Suppressor macrophage treated with lipopolysaccharide for 4 hours (primary cell): Measurements from ENCODE around the gene FMR1.

Experiments
- DNase-seq: peaks from one replicate; pipeline ENCODE4 v3.0.0-alpha.2; 2020

The FMR1 gene

DNA sequence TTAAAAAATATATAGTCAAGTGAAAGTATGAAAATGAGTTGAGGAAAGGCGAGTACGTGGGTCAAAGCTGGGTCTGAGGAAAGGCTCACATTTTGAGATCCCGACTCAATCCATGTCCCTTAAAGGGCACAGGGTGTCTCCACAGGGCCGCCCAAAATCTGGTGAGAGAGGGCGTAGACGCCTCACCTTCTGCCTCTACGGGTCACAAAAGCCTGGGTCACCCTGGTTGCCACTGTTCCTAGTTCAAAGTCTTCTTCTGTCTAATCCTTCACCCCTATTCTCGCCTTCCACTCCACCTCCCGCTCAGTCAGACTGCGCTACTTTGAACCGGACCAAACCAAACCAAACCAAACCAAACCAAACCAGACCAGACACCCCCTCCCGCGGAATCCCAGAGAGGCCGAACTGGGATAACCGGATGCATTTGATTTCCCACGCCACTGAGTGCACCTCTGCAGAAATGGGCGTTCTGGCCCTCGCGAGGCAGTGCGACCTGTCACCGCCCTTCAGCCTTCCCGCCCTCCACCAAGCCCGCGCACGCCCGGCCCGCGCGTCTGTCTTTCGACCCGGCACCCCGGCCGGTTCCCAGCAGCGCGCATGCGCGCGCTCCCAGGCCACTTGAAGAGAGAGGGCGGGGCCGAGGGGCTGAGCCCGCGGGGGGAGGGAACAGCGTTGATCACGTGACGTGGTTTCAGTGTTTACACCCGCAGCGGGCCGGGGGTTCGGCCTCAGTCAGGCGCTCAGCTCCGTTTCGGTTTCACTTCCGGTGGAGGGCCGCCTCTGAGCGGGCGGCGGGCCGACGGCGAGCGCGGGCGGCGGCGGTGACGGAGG, at the start of gene FMR1:
TSS of gene FMR1 (plus strand) at position 728 of the 831 bp plus-strand sequence. CDS start 261 bp downstream, outside the sequence.
- peak; percentile 96 for DNase-seq

DNA sequence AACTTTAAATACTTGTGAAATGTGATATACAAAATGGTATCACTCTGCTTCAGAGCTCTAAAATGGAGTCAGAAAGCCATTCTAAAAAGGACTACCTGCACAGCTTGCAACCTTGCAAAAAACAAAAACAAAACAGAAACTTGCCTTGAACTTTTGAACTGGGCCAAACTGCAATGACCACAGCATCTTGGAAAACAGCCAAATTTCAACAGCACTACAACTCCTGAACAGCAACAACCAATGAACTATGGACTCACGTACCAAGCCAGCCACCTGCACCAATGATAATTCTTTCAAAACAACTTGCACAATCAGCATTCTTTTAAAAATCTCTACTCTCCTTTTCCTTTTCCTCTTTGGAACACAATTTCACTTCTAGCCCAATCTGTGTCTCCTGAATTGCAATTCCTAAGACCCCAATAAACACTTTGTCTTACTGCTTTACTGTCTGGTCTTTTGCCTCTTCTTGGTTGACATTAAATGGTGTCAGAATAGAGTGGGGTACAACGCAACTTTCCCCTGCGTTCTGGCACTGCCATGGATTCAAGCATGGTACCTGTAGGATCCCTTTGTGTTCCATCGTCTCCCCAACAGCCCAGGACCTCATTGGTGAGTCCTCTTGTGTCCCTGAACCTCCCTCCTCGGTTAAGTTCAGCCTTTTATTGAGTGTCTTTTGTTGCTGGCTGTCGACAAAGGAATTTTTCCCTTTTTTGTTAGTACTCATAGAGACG, 35.7 kb upstream of the FMR1 start:
- peak; percentile 23 for DNase-seq

DNA sequence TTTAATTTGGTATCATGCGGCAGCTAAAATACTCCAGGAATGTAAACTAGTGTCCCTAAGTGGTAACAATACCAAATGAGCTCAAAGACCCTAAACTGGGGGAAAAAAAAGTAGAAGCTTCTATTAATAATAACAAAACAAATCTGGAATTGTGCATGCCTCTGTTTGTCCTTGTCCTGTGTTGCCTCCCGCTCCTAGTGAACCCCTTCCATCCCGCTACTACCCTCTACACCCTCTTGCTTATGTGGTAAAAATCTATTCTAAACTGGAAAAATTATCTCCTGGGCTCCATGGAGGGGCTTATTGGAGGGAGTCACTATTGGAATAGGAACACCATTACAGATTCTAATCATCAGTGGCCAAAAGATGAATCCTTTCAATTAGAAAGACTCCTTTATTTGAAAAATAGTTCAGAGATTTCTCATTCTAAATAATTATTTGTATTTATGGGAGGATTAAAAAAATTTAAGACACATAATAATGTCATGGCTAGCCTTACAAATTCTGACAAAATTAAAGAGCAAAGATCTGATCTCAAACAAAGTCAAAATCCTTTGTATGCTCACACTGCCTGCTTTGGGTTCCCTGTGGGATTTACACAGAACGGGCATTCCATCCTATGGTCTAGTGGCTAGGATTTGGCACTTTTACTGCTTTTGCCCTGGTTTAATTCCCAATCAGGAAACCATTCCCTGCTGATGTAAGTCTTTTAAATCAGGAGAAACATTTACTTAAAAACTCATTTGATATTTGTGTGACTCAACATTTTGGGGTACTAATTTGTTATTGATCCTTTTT, 34.7 kb upstream of the FMR1 start:
- DNase-seq = no peak

DNA sequence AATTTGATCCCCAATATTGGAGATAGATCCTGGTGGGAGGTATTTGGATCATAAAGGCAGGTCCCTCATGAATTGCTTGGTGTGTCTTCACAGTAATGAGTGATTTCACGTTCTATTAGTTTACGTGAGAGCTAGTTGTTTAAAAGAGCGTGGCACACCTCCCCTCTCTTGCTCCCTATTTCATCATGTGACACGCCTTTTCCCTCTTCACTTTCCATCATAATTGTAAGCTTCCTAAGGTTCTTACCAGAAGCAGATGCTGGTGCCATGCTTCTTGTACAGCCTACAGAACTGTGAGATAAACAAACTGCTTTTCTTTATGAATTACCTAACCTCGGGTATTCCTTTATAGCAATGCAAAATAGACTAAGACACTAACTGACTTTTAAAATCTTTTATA, 34.0 kb upstream of the FMR1 start:
- DNase-seq = no peak

DNA sequence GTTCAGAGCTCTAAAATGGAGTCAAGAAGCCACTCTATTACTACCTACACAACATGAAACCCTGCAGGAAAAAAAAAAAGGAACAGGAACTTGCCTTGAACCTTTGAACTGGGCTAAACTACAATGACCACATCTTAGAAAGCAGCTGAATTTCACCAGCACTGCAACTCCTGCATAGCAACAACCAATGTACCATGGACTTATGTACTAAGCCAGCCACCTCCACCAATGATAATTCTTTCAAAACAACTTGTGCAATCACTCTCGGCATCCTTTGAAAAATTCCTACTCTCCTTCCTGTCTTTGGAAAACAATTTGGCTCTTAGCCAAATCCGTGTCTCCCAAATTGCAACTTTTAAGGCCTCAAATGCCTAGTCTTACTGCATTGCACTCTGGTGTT, 26.8 kb upstream of the FMR1 start:
- no peak for DNase-seq

DNA sequence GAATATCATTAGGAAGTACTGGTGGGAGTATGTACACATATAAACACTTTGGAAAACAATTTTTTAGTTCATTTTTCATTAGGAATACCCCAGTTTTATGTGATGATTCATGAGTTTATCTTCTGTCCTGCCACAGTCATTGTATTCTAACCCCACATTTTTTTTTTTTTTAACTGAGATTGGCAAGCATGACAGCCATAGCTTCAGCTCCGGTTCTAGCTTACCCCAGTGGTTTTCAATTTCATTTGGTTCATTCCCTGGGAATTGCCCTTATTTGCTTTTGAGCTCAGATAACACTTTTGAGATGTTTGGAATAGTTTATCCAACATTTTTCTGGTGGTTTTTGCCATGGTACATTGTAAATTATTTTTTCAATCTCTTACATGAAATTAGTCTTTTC, 21.0 kb upstream of the FMR1 start:
- no peak for DNase-seq

DNA sequence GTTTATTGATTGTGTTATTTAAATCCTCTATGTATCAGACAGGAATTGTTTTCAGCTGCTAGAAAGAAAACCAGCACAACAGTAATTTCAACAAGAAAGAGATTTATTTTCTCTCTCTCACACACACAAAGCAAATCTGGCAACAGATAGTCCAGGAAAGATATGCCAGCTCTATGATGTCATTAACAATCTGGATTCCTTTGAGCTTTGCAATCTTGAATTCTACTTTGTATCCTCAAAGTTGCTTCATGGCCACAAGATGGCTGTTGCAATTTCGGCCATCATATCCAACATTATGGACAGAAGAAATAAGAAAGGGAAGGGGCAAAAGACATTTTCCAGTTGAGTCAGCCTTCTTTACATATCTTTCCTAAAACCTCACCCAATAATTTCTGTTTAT, 19.8 kb upstream of the FMR1 start:
- DNase-seq = no peak

DNA sequence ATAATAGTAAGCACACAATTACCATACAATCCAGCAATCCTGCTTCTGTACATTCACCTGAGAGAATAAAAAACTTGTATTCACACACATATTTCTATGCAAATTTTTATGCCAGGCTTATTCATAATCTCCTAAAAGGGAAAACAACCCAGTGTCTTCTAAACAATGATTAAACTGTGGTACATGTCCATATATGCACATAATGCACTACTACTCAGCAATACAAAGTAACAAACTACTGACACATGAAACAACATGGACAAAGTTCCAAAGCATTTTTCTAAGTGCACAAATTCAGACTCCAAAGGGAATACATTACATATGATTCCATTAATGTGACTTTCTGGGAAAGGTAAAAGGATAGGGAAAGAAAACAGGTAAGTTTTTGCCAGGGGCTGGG, 18.0 kb upstream of the FMR1 start:
- DNase-seq = no peak

- DNase-seq = no peak
Measured at GRCh38 chrX:147894366-147894963, 17.3 kb upstream of the FMR1 start.

DNA sequence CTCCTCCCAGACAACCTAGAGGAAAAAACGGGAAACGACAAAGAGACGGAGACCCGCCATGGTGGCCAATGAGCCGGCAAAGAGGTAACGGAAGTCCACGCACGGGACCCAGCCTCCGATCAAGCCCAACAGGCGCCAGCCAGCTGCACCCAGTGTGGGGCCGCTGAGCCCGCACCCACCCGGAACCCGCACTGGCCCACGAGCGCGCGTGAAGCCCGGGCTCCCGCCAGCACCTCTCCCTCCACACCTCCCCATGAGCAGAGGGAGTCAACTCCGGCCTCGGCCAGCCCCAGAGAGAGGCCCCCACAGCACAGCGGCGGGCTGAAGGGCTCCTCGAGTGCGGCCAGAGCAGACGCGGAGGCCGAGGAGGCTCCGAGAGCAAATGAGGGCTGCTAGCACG, 14.6 kb upstream of the FMR1 start:
- DNase-seq = no peak

DNA sequence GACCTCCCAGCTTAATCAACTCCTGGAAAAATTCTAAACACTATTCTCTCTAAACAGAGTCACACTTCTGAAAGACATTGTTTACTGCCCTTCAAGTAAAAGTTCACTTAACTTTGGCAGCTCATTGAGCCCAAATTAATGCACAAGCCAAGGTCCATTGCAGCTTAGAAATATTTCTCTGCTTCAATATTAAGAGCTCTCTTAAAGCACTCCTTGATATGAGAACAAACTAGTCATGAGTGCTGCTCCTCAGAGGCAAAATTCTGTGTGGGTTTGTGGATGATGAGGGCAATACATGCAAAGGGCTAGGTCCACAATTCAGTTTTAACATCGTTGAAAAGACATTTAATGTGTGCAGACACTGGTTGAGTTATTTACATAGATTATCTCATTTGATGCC, 12.8 kb upstream of the FMR1 start:
- DNase-seq = no peak

DNA sequence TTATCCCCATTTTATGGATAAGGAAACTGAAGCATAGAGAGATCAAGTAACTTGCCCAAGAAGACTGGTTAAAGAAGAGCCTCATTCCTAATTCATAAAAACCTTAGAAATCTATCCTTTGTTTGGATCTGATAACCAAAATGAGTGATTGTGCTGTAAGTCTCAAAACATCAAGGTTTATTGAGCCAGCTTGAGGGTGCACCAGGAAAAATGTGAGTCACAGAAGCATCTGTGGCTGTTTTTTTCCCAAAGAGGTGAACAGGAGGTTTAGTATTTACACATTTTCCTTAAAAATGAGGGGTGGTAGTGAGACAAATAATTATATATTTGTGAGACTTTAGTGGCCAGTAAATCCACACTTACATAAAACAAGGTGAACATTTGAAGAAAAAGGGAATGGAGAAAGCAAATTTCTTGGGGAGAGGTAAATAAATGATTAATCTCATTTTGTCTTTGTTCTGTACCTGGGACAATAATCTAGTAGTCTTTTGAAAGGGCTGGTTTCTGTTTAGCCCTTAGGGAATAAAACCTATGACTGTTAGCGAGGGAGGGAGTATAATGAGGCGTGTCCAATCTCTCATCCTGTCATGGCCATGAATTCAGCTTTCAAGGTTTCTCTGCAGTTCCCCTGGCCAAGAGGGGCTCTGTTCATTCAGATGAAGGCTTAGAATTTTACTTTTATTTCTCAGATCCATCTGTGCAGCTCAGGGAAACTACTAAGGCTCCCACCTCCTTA, 12.2 kb upstream of the FMR1 start:
- no peak for DNase-seq

DNA sequence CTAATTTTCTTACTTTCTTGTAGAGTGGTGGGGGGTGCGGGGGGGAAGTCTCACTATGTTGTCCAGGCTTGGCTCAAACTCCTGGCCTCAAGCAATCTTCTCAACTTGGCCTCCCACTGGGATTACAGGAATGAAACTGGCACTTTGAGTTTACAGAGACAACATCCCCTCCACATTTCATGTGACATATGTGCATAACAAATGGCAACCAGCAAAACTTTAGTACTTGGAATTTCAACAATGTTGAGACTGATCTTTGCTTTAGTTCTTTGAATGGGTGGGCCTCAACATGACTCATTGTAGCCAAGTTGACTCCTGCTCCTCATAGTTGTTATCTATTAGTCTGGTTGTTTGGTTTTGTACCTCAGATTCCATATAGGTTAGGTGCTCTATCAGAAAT, 11.4 kb upstream of the FMR1 start:
- no peak for DNase-seq

DNA sequence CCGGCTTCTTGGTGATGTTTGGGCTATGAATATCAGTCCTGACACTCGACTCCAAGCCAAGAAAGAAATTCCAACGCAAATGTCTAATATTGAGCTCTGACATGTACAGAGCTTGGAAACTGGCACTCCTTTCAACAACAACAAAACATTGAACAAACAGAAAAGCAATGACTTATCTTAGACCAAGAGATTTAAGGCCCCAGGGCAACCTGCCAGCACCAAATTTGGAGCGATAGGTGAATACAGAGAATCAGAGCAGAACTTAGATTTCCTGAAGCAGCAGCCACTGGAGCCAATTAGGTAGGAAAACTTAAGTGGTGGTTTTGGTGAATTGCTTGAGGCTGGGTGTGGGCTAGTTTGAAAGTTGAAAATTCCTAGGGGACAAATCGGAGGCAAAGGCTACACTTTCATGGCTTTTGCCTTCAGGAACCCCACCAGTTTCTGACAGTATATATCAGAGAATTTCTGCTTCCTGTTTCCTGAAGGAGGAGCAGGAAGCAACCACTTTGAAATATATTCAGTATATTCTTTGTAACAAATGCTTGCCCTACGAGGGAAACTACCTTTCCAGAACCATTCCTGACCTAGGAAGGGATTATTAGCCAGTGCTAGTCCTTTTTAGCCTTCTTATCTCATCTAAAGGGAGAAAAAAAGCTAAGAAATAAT, 10.1 kb upstream of the FMR1 start:
- DNase-seq = no peak

- DNase-seq = no peak
Measured at GRCh38 chrX:147902270-147902669, 9.4 kb upstream of the FMR1 start.

DNA sequence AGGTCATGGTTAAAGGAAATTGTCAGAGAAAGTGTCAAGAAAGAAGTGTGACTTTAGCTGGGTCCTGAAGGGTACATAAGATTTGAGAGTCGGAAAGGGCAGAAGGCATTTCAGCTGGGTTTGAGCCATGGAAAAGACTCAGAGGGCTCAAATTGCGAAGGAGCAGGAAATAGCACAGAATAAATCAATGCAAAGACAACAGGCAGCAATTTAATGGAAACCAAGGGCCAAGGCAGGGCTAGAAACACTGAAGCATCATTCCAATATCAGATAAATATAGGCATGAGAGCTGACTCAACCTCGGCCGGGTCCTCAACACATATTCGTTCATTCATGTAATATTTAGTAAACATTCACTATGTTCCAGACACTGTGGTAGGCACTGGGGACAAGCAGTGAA, 3.6 kb upstream of the FMR1 start:
- no peak for DNase-seq

DNA sequence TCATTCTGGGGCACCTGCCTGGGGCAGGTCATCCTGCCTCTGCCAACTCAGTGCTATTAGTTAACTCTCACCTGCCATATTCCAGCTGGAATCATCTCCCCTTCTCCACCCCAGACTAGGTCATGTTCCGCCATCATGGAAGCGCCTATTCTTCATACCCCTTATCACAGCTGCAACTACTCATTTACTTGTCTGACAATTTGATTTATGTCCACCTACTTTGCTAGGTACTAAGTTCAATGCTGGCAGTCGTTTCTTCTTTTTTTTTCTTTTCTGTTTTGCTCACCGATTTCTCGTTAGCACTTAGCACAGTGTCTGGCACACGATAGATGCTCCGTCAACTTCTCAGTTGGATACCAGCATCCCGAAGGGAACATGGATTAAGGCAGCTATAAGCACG, 1.1 kb upstream of the FMR1 start:
- no peak for DNase-seq

- DNase-seq = peak; percentile 51
Measured at GRCh38 chrX:147912093-147912801, 528 bp downstream of the FMR1 start.

GRCh38 chrX:147913570-147913969, 1.9 kb downstream of the FMR1 start:
- no peak for DNase-seq

DNA sequence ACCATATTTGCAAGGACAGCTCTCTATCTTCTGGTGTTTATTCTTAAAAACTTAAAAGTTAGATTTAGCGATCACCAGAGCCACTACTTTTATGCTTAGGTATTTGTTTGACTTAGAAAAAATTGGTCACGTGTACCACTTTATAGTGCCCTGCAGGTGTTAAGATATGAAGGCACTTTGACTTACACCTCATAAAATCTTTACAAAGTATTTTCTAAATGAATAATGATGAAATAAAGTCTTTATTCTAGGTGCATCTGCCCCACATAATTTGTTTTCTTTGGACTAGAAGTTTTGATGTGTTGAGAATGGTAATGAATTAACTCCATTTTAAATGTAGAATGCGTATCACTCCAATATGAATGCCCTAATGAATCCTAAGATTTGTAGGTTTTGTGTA, 2.9 kb downstream of the FMR1 start:
- DNase-seq = no peak

DNA sequence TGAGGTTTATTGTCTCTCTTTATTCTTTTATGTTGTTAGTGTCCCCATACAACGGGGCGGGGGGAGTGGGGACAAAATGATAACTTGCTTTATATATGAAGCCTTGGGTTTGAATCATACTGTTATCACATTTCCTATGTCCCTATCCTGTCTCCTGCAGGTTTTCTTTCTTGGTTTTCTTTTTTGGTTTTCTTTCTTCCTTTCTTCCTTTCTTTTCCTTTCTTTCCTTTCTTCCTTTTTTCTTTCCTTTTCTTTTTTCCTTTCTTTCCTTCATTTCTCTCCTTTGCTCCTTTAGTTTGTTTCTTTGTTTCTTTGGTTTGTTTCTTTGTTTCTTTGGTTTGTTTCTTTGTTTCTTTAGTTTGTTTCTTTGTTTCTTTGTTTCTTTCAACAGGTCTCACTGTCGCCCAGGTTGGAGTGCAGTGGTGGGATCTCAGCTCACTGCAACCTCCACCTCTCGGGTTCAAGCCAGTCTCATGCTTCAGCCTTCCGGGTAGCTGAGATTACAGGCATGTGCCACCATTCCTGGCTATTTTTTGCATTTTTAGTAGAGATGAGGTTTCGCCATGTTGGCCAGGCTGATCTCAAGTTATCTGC, 4.8 kb downstream of the FMR1 start:
- no peak for DNase-seq
